Chondrocyte (in vitro differentiated cells): ENCODE data around the gene CDK6. TPM values are rescaled to one million over a fixed set of nuclear protein-coding genes. Genes with fewer than 3 reads are reported as not detected.

Experiments
- DNase-seq: peaks from one replicate; pipeline ENCODE4 v3.0.0; 2021; ENCODE audit warnings: mixed read lengths, low spot score
- H3K27ac Mint-ChIP-seq: one replicate; pipeline ENCODE4 v1.8.0; 2021; ENCODE audit warnings: mild to moderate bottlenecking, moderate library complexity, mixed read lengths; ENCODE audit not compliant: unreplicated experiment
- H3K27me3 Mint-ChIP-seq: 2 replicates; pipeline ENCODE4 v1.8.0; 2021; ENCODE audit warnings: low read depth, mixed read lengths
- H3K36me3 Mint-ChIP-seq: 2 replicates; pipeline ENCODE4 v1.8.0; 2021; ENCODE audit warnings: low read depth, mixed read lengths
- H3K4me1 Mint-ChIP-seq: 2 replicates; pipeline ENCODE4 v1.8.0; 2021; ENCODE audit warnings: low read depth, mild to moderate bottlenecking, mixed read lengths
- H3K4me3 Mint-ChIP-seq: one replicate; pipeline ENCODE4 v1.8.0; 2021; ENCODE audit warnings: mild to moderate bottlenecking, moderate library complexity, mixed read lengths; ENCODE audit not compliant: unreplicated experiment
- H3K9me3 Mint-ChIP-seq: 2 replicates; pipeline ENCODE4 v1.8.0; 2021; ENCODE audit warnings: low read depth, mixed read lengths
- CTCF ChIP-seq: fragments of 200-600 bp; sonication (generic); IDR thresholded peaks from 2 replicates; pipeline ENCODE4 v1.5.0; 2021; ENCODE audit warnings: antibody characterized with exemption, mild to moderate bottlenecking, moderate library complexity
- total RNA-seq: library from RNA; stranded (reverse); gene quantifications from 3 replicates; pipeline ENCODE4 v1.2.1, GENCODE V29; 2021

CDK6 gene
- total RNA-seq, 1 donor from 2014 or later = 162 TPM

GRCh38 chr7:92685136-92686042 is 151.0 kb downstream of the CDK6 start:
- Mint-ChIP-seq H3K9me3 (peaks cover 6% of the 10 kb centered on the region), H3K36me3 (peaks cover 20% of the 10 kb centered on the region), H3K27ac (no peak overlapping the region), H3K4me3 (no peak overlapping the region), H3K4me1 (peaks cover 38% of the 10 kb centered on the region), H3K27me3 (no peaks in the 10 kb centered on the region)
- no peak for TF ChIP-seq CTCF
- DNase-seq = no peak

- TF ChIP-seq CTCF = no peak
- H3K27ac Mint-ChIP-seq = peak overlapping the region; percentile 91
- H3K4me3 Mint-ChIP-seq = no peak overlapping the region
- DNase-seq = no peak
- peaks cover 38% of the 10 kb centered on the region for H3K4me1 Mint-ChIP-seq
- H3K9me3 Mint-ChIP-seq = no peaks in the 10 kb centered on the region
- no peaks in the 10 kb centered on the region for H3K27me3 Mint-ChIP-seq
- H3K36me3 Mint-ChIP-seq = peaks cover 12% of the 10 kb centered on the region
Measured at GRCh38 chr7:92684274-92684673, 152.1 kb downstream of the CDK6 start.

GRCh38 chr7:92682903-92683539 is 153.4 kb downstream of the CDK6 start:
- peaks cover 40% of the 10 kb centered on the region for H3K4me1 Mint-ChIP-seq
- no peak for TF ChIP-seq CTCF
- H3K27ac Mint-ChIP-seq = peak overlapping the region; percentile 91
- no peak overlapping the region for H3K4me3 Mint-ChIP-seq
- no peak for DNase-seq
- no peaks in the 10 kb centered on the region for H3K9me3 Mint-ChIP-seq
- peaks cover 15% of the 10 kb centered on the region for H3K36me3 Mint-ChIP-seq
- no peaks in the 10 kb centered on the region for H3K27me3 Mint-ChIP-seq

- Mint-ChIP-seq H3K27ac (peak overlapping the region; percentile 91), H3K27me3 (no peaks in the 10 kb centered on the region), H3K36me3 (peaks cover 11% of the 10 kb centered on the region), H3K4me3 (no peak overlapping the region), H3K4me1 (peaks cover 40% of the 10 kb centered on the region), H3K9me3 (no peaks in the 10 kb centered on the region)
- no peak for DNase-seq
- no peak for TF ChIP-seq CTCF
Measured at GRCh38 chr7:92682330-92682729, 154.0 kb downstream of the CDK6 start.

GRCh38 chr7:92681633-92682032 is 154.7 kb downstream of the CDK6 start:
- H3K27ac Mint-ChIP-seq = peak overlapping the region; percentile 91
- H3K4me1 Mint-ChIP-seq = peaks cover 40% of the 10 kb centered on the region
- DNase-seq = no peak
- peaks cover 9% of the 10 kb centered on the region for H3K36me3 Mint-ChIP-seq
- H3K27me3 Mint-ChIP-seq = no peaks in the 10 kb centered on the region
- no peaks in the 10 kb centered on the region for H3K9me3 Mint-ChIP-seq
- H3K4me3 Mint-ChIP-seq = no peak overlapping the region
- TF ChIP-seq CTCF = no peak
